GM21576 (cell line): ENCODE data around the gene GLIPR2.

Source experiments
- ATAC-seq: cut with Tn5 transposase; IDR thresholded peaks from one replicate; pipeline ENCODE4 v1.9.1; 2021; ENCODE audit warnings: mild to moderate bottlenecking, moderate library complexity; ENCODE audit not compliant: unreplicated experiment

The GLIPR2 gene

GRCh38 chr9:36191290-36191645, 54.7 kb downstream of the GLIPR2 start:
- no peak for ATAC-seq

GRCh38 chr9:36191686-36192085, 55.2 kb downstream of the GLIPR2 start:
- ATAC-seq, result no peak

GRCh38 chr9:36192196-36192595, 55.7 kb downstream of the GLIPR2 start:
- no peak for ATAC-seq

- no peak for ATAC-seq
Measured at GRCh38 chr9:36193023-36193422, 56.5 kb downstream of the GLIPR2 start.

- ATAC-seq, result no peak
Measured at GRCh38 chr9:36194326-36195000, 57.9 kb downstream of the GLIPR2 start.

- no peak for ATAC-seq
Measured at GRCh38 chr9:36204906-36205547, 68.5 kb downstream of the GLIPR2 start.

GRCh38 chr9:36207016-36207415, 70.5 kb downstream of the GLIPR2 start:
- no peak for ATAC-seq

- ATAC-seq, result no peak
Measured at GRCh38 chr9:36207546-36208012, 71.0 kb downstream of the GLIPR2 start.

GRCh38 chr9:36208521-36209253, 72.2 kb downstream of the GLIPR2 start:
- no peak for ATAC-seq

GRCh38 chr9:36210722-36211121, 74.2 kb downstream of the GLIPR2 start:
- no peak for ATAC-seq

- ATAC-seq, result no peak
Measured at GRCh38 chr9:36211510-36211909, 75.0 kb downstream of the GLIPR2 start.

- ATAC-seq, result no peak
Measured at GRCh38 chr9:36213387-36213786, 76.9 kb downstream of the GLIPR2 start.
